Right lobe of liver (tissue), 4 donors: Measurements from ENCODE around the gene RCBTB1.

Experiments
- CTCF ChIP-seq, 4 donors: fragments of 200-600 bp in 3 of 4; fragments of 450-650 bp in 1 of 4; IDR thresholded peaks; one replicate each; pipeline versions ENCODE4 v1.5.1 to v1.8.0; 2016 to 2022; ENCODE audit warnings: antibody characterized with exemption in 4 of 4, mild to moderate bottlenecking in 2 of 4
- POLR2A ChIP-seq: fragments of 450-650 bp; IDR thresholded peaks from one replicate; pipeline ENCODE4 v1.6.1; 2017; ENCODE audit warnings: antibody characterized with exemption, mild to moderate bottlenecking
- donor health status: DM: no; HTN: no; CAD: no.
- donor health status: DM: no; HTN: no; CAD: no.
- donor health status: DM: no; HTN: yes; CAD: no.

GRCh38 chr13:49553888-49554287 lies 31.5 kb downstream of the RCBTB1 start:
- TF ChIP-seq CTCF (IDR thresholded peaks at IDR 0.05): no peak
- no peak for TF ChIP-seq POLR2A
